ENCODE measurements around the gene AVL9. TPM values are rescaled to one million over a fixed set of nuclear protein-coding genes. Genes with fewer than 3 reads are reported as not detected.

AVL9 gene
- total and polyA plus RNA-seq, 2 donors (not counting 1 experiment from before 2014, with no cell fraction given), result 16.7 to 52.4 TPM

GRCh38 chr7:32537760-32538159 is 42.5 kb downstream of the AVL9 start:
- no peaks in the 10 kb centered on the region for H3K36me3 ChIP-seq (ENCODE audit: control insufficient read depth, insufficient read depth, low read length)
- no peak overlapping the region for H2AFZ ChIP-seq (ENCODE audit: low read length)
- TF ChIP-seq EZH2 (IDR thresholded peaks at IDR 0.05; ENCODE audit: low read length, missing control alignments) (no peak), CTCF (conservative IDR thresholded peaks at IDR 0.05 in 1 of 2, IDR thresholded peaks at IDR 0.05 in 1 of 2; ENCODE audit: low read depth in 1 of 2, low read length in 2 of 2) (no peak)
- no peak overlapping the region for H3K4me2 ChIP-seq (ENCODE audit: extremely low read depth, insufficient read depth, low read length)
- H3K4me1 ChIP-seq (ENCODE audit: control insufficient read depth, extremely low read depth, insufficient read depth, low read length), result peaks cover 4% of the 10 kb centered on the region
- DNase-seq (ENCODE audit: low read depth in 2 of 2), result no peak
- peaks cover 17% of the 10 kb centered on the region for H3K79me2 ChIP-seq (ENCODE audit: control insufficient read depth, insufficient read depth, low read length)
- no peak overlapping the region for H3K27ac ChIP-seq (ENCODE audit: insufficient read depth, low read length)
- H3K9ac ChIP-seq (ENCODE audit: insufficient read depth, low read length), result no peak overlapping the region
- no peaks in the 10 kb centered on the region for H3K9me3 ChIP-seq (ENCODE audit: control insufficient read depth, insufficient read depth, low read depth, low read length)
- no peaks in the 10 kb centered on the region for H4K20me1 ChIP-seq (ENCODE audit: control insufficient read depth, extremely low read depth, insufficient read depth, low read length)
- no peaks in the 10 kb centered on the region for H3K27me3 ChIP-seq (ENCODE audit: control insufficient read depth, insufficient read depth, low read length)
- H3K4me3 ChIP-seq (replicated peaks in 1 of 4; ENCODE audit: control extremely low read depth in 1 of 4, insufficient read depth in 1 of 4, low read depth in 3 of 4, low read length in 4 of 4), result no peak overlapping the region

- Histone ChIP-seq H3K27ac (ENCODE audit: insufficient read depth, low read length) (no peak overlapping the region), H3K36me3 (ENCODE audit: control insufficient read depth, insufficient read depth, low read length) (no peaks in the 10 kb centered on the region), H3K9ac (ENCODE audit: insufficient read depth, low read length) (no peak overlapping the region), H3K79me2 (ENCODE audit: control insufficient read depth, insufficient read depth, low read length) (peaks cover 20% of the 10 kb centered on the region), H3K4me3 (replicated peaks in 1 of 4; ENCODE audit: control extremely low read depth in 1 of 4, insufficient read depth in 1 of 4, low read depth in 3 of 4, low read length in 4 of 4) (no peak overlapping the region), H3K4me1 (ENCODE audit: control insufficient read depth, extremely low read depth, insufficient read depth, low read length) (peaks cover 4% of the 10 kb centered on the region), H3K9me3 (ENCODE audit: control insufficient read depth, insufficient read depth, low read depth, low read length) (no peaks in the 10 kb centered on the region), H4K20me1 (ENCODE audit: control insufficient read depth, extremely low read depth, insufficient read depth, low read length) (no peaks in the 10 kb centered on the region), H3K27me3 (ENCODE audit: control insufficient read depth, insufficient read depth, low read length) (no peaks in the 10 kb centered on the region), H2AFZ (ENCODE audit: low read length) (no peak overlapping the region), H3K4me2 (ENCODE audit: extremely low read depth, insufficient read depth, low read length) (no peak overlapping the region)
- DNase-seq (ENCODE audit: low read depth in 2 of 2), result no peak
- TF ChIP-seq EZH2 (IDR thresholded peaks at IDR 0.05; ENCODE audit: low read length, missing control alignments) (no peak), CTCF (conservative IDR thresholded peaks at IDR 0.05 in 1 of 2, IDR thresholded peaks at IDR 0.05 in 1 of 2; ENCODE audit: low read depth in 1 of 2, low read length in 2 of 2) (no peak)
Observed at GRCh38 chr7:32539366-32539765, 44.1 kb downstream of the AVL9 start.

GRCh38 chr7:32539919-32540531 is 44.7 kb downstream of the AVL9 start:
- H2AFZ ChIP-seq (ENCODE audit: low read length), result no peak overlapping the region
- H3K4me3 ChIP-seq (replicated peaks in 1 of 4; ENCODE audit: control extremely low read depth in 1 of 4, insufficient read depth in 1 of 4, low read depth in 3 of 4, low read length in 4 of 4), result no peak overlapping the region
- H3K79me2 ChIP-seq (ENCODE audit: control insufficient read depth, insufficient read depth, low read length), result peaks cover 19% of the 10 kb centered on the region
- DNase-seq (ENCODE audit: low read depth in 2 of 2), result peak in 1 of 2 donors; percentile 17
- no peak for TF ChIP-seq EZH2 (IDR thresholded peaks at IDR 0.05; ENCODE audit: low read length, missing control alignments)
- no peak for TF ChIP-seq CTCF (conservative IDR thresholded peaks at IDR 0.05 in 1 of 2, IDR thresholded peaks at IDR 0.05 in 1 of 2; ENCODE audit: low read depth in 1 of 2, low read length in 2 of 2)
- H3K4me2 ChIP-seq (ENCODE audit: extremely low read depth, insufficient read depth, low read length), result no peak overlapping the region
- H3K27me3 ChIP-seq (ENCODE audit: control insufficient read depth, insufficient read depth, low read length), result no peaks in the 10 kb centered on the region
- H3K9ac ChIP-seq (ENCODE audit: insufficient read depth, low read length), result no peak overlapping the region
- peaks cover 4% of the 10 kb centered on the region for H3K4me1 ChIP-seq (ENCODE audit: control insufficient read depth, extremely low read depth, insufficient read depth, low read length)
- no peaks in the 10 kb centered on the region for H4K20me1 ChIP-seq (ENCODE audit: control insufficient read depth, extremely low read depth, insufficient read depth, low read length)
- no peaks in the 10 kb centered on the region for H3K9me3 ChIP-seq (ENCODE audit: control insufficient read depth, insufficient read depth, low read depth, low read length)
- H3K27ac ChIP-seq (ENCODE audit: insufficient read depth, low read length), result no peak overlapping the region
- H3K36me3 ChIP-seq (ENCODE audit: control insufficient read depth, insufficient read depth, low read length), result no peaks in the 10 kb centered on the region

Measured in fibroblast of lung (primary cell).